PC-9 (cell line): ENCODE measurements around the gene SLC25A33. TPM values are rescaled to one million over a fixed set of nuclear protein-coding genes. Genes with fewer than 3 reads are reported as not detected.
A peak's percentile ranks its signal among the peaks of the same experiment; 100 is the strongest.

ENCODE experiments used
- BruUV-seq: library from RNA; stranded (reverse); fragments of 400-500 nt; replicated peaks from 2 replicates; lab custom pipeline; 2021; lab: Mats Ljungman, UMichigan
- CTCF ChIA-PET: fragments of 300-600 bp; sonication (Branson Sonifier 250); formaldehyde crosslinking; loops from one replicate; lab custom pipeline; 2022; ENCODE audit warnings: antibody characterized with exemption; lab: Charles Lee
- POLR2A ChIA-PET: fragments of 300-600 bp; sonication (Branson Sonifier 250); formaldehyde crosslinking; loops from one replicate; lab custom pipeline; 2022; ENCODE audit warnings: antibody characterized with exemption; ENCODE audit not compliant: unreplicated experiment; lab: Charles Lee
- DNase-seq, 2 experiments: peaks; one replicate each; pipeline versions ENCODE4 v3.0.0 to v3.0.0-alpha.2; 2015 to 2022; ENCODE audit warnings: mixed read lengths in 1 of 2
- H2AFZ ChIP-seq: fragments of 200-600 bp; sonication (generic); 2 replicates; pipeline ENCODE4 v1.8.1; 2017; ENCODE audit warnings: antibody characterized with exemption
- H3F3A ChIP-seq: fragments of 200-600 bp; sonication (generic); 2 replicates; pipeline ENCODE4 v1.8.1; 2017; ENCODE audit warnings: antibody characterized with exemption, mild to moderate bottlenecking, low read depth; ENCODE audit not compliant: insufficient read depth
- H3K27ac ChIP-seq: fragments of 200-600 bp; sonication (generic); 2 replicates; pipeline ENCODE4 v1.6.1; 2016; ENCODE audit warnings: mixed run types
- H3K27me3 ChIP-seq: fragments of 200-600 bp; sonication (generic); 2 replicates; pipeline ENCODE4 v1.6.1; 2016; ENCODE audit warnings: low read depth, mixed run types; ENCODE audit not compliant: insufficient read depth
- H3K36me3 ChIP-seq: fragments of 200-600 bp; sonication (generic); 2 replicates; pipeline ENCODE4 v1.6.1; 2016; ENCODE audit warnings: low read depth, mixed run types
- H3K4me1 ChIP-seq: fragments of 200-600 bp; sonication (generic); replicated peaks from 2 replicates; pipeline ENCODE4 v1.6.1; 2016; ENCODE audit warnings: mixed run types; ENCODE audit not compliant: insufficient read depth
- H3K4me2 ChIP-seq: fragments of 200-600 bp; sonication (generic); 2 replicates; pipeline ENCODE4 v1.6.1; 2017; ENCODE audit warnings: mixed run types
- H3K4me3 ChIP-seq: fragments of 200-600 bp; sonication (generic); 2 replicates; pipeline ENCODE4 v1.6.1; 2016; ENCODE audit warnings: mixed run types
- H3K79me2 ChIP-seq: fragments of 200-600 bp; sonication (generic); 2 replicates; pipeline ENCODE4 v1.6.1; 2017; ENCODE audit warnings: low read depth, mixed run types
- H3K9me2 ChIP-seq: fragments of 200-600 bp; sonication (generic); 2 replicates; pipeline ENCODE4 v1.8.1; 2017; ENCODE audit warnings: mild to moderate bottlenecking; ENCODE audit not compliant: insufficient read depth
- H3K9me3 ChIP-seq: fragments of 200-600 bp; sonication (generic); 2 replicates; pipeline ENCODE4 v1.8.1; 2016; ENCODE audit warnings: low read depth; ENCODE audit not compliant: insufficient read depth
- H4K20me1 ChIP-seq: fragments of 200-600 bp; sonication (generic); 2 replicates; pipeline ENCODE4 v1.8.1; 2017; ENCODE audit not compliant: insufficient read depth
- CTCF ChIP-seq: fragments of 200-600 bp; sonication (generic); conservative IDR thresholded peaks from 2 replicates; pipeline ENCODE4 v1.6.1; 2017; ENCODE audit warnings: mixed run types, antibody characterized with exemption, mild to moderate bottlenecking, moderate library complexity
- EZH2 ChIP-seq: fragments of 200-600 bp; sonication (generic); IDR thresholded peaks from 2 replicates; pipeline ENCODE4 v1.8.0; 2017; ENCODE audit warnings: antibody characterized with exemption, low read depth
- intact Hi-C: fragments of 100-400 bp; cut with micrococcal nuclease; formaldehyde crosslinking; loops from one replicate; pipeline ENCODE4 v1.10.0; 2022; ENCODE audit not compliant: unreplicated experiment
- total RNA-seq: library from RNA; stranded (reverse); gene quantifications from 2 replicates; pipeline ENCODE4 v1.2.3, GENCODE V29; 2021

The SLC25A33 gene
- total RNA-seq, 1 experiment from 2014 or later = 3.0 TPM

DNA sequence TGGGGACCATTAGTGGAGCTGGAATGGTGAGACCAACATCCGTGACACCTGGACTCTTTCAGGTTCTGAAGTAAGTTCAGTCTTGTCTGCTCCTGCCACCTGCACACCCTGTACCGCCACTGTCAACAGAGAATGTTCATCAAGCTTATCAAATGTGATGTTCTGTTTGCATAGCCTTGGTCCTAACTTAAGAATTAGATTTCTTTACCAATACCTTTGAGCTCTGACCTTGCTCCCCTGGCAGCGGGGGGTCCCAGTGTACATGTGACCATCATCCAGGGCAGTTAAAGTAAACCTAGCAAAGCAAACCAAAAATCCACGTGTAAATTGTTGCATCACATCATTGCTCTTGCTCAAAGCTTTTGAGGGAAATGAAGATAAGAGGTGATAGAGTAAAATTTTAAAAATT lies 14.5 kb downstream of the SLC25A33 start:
- BruUV-seq = no TSS peak
- DNase-seq = no peak
- TF ChIP-seq EZH2 = no peak
- no peak for TF ChIP-seq CTCF
- H3K36me3 ChIP-seq = no peaks in the 10 kb centered on the region
- H3K4me2 ChIP-seq = no peak overlapping the region
- H3K9me3 ChIP-seq = no peaks in the 10 kb centered on the region
- H3K4me1 ChIP-seq = peaks cover 17% of the 10 kb centered on the region
- H2AFZ ChIP-seq = no peak overlapping the region
- CTCF ChIA-PET = no interaction called here
- no peak overlapping the region for H3K4me3 ChIP-seq
- H3F3A ChIP-seq = peaks cover 13% of the 10 kb centered on the region
- no peaks in the 10 kb centered on the region for H4K20me1 ChIP-seq
- POLR2A ChIA-PET = no interaction called here
- no peaks in the 10 kb centered on the region for H3K9me2 ChIP-seq
- H3K79me2 ChIP-seq = peaks cover 13% of the 10 kb centered on the region; the same call in 1 of the 2 replicates
- no peaks in the 10 kb centered on the region for H3K27me3 ChIP-seq
- H3K27ac ChIP-seq = no peak overlapping the region
- intact Hi-C loops = no loop called here

DNA sequence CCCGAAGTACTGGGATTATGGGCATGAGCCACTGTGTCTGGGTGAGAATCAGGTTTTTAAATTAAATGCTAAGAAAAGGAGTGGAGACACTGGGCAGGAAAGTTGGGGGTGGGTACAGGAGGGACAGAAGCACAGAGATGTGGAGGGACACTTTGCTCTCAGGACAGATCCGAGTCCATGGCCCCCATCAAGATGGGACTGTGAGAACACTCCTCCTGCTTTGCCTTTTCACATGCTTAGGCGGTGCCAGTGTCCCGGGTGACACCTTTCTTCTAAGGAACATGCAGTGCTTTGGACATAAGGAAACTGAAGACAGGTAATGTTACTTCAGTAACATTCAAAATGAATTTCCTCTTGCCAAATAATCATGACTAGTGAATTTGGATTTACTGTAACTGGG lies 16.7 kb downstream of the SLC25A33 start:
- no peaks in the 10 kb centered on the region for H3K27me3 ChIP-seq
- no peaks in the 10 kb centered on the region; the same call in 1 of the 2 replicates for H4K20me1 ChIP-seq
- TF ChIP-seq EZH2 (no peak), CTCF (no peak)
- no peaks in the 10 kb centered on the region for H3K9me2 ChIP-seq
- peaks cover 8% of the 10 kb centered on the region; the same call in 1 of the 2 replicates for H3K79me2 ChIP-seq
- BruUV-seq = TSS peak; percentile 11
- no peaks in the 10 kb centered on the region for H3K36me3 ChIP-seq
- H3K4me3 ChIP-seq = no peak overlapping the region
- intact Hi-C loops = no loop called here
- H3K4me2 ChIP-seq = peak overlapping the region; percentile 53
- DNase-seq = no peak
- H3K27ac ChIP-seq = peak overlapping the region; percentile 38; the same call in 1 of the 2 replicates
- peaks cover 13% of the 10 kb centered on the region for H3F3A ChIP-seq
- no peaks in the 10 kb centered on the region for H3K9me3 ChIP-seq
- POLR2A ChIA-PET = interaction anchor here (0.5 kb wide), 1 partner anchor 630 kb away, joined by 3 read pairs; no protein-coding TSS in a partner anchor
- CTCF ChIA-PET = no interaction called here
- no peak overlapping the region for H2AFZ ChIP-seq
- peaks cover 17% of the 10 kb centered on the region for H3K4me1 ChIP-seq

- CTCF ChIA-PET = interaction anchor here (0.7 kb wide), 1 partner anchor 363 kb away, joined by 3 read pairs; no protein-coding TSS in a partner anchor
- Histone ChIP-seq H3K9me3 (no peaks in the 10 kb centered on the region), H2AFZ (no peak overlapping the region), H3K36me3 (no peaks in the 10 kb centered on the region), H3K4me1 (peaks cover 26% of the 10 kb centered on the region), H3K27ac (no peak overlapping the region), H3K4me2 (no peak overlapping the region), H3K9me2 (no peaks in the 10 kb centered on the region), H3K4me3 (no peak overlapping the region), H3K79me2 (no peaks in the 10 kb centered on the region), H3K27me3 (no peaks in the 10 kb centered on the region), H4K20me1 (no peaks in the 10 kb centered on the region; the same call in 1 of the 2 replicates), H3F3A (peaks cover 17% of the 10 kb centered on the region)
- no peak for TF ChIP-seq EZH2
- no peak for TF ChIP-seq CTCF
- BruUV-seq = no TSS peak
- intact Hi-C loops = no loop called here
- POLR2A ChIA-PET = no interaction called here
- no peak for DNase-seq
Observed at GRCh38 chr1:9557624-9558023, 18.4 kb downstream of the SLC25A33 start.
